Breast epithelium (tissue), 3 donors: ENCODE results near the gene GSX2.

Experiments
- CTCF ChIP-seq, 3 donors: fragments of 450-650 bp; IDR thresholded peaks; one replicate each; pipeline ENCODE4 v1.5.1; 2016 to 2017; ENCODE audit warnings: antibody characterized with exemption in 3 of 3, mild to moderate bottlenecking in 3 of 3, moderate library complexity in 3 of 3
- POLR2A ChIP-seq: fragments of 450-650 bp; IDR thresholded peaks from one replicate; pipeline ENCODE4 v1.6.1; 2016; ENCODE audit warnings: antibody characterized with exemption, mild to moderate bottlenecking, moderate library complexity
- POLR2AphosphoS5 ChIP-seq, 3 donors: sonication (generic); formaldehyde crosslinking; IDR thresholded peaks; one replicate each; pipeline ENCODE4 v1.6.1; 2017; ENCODE audit warnings: antibody characterized with exemption in 3 of 3

DNA sequence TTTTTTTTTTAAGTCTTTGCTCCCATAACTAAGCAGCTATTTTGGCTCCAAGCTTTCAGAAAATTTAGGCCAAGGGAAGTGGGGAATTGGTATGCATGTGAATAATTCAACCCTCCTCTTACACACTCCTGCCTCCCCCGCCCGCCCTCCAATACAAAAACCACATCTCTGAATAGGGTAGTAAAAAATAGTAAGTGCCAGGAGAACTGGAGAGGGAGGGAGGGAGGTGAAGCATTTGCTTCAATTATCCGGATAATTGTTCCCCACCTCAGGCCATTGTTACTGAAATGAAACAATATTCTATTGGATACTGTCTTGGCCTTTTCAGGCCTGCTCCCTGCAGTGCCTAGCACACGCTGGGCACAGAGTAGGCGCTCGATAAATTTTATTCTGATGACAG is 5.5 kb upstream of the GSX2 start:
- TF ChIP-seq CTCF (IDR thresholded peaks at IDR 0.05) (no peak), POLR2A (no peak), POLR2AphosphoS5 (IDR thresholded peaks at IDR 0.05) (no peak)
